Endothelial cell of umbilical vein (primary cell): Measurements from ENCODE around the gene SMKR1. TPM values are rescaled to one million over a fixed set of nuclear protein-coding genes. Genes with fewer than 3 reads are reported as not detected.

Experiments
- BruUV-seq: library from RNA; stranded (reverse); fragments of 400-500 nt; replicated peaks from 2 replicates; lab custom pipeline; 2021; lab: Mats Ljungman, UMichigan
- CTCF ChIA-PET: fragments of 300-600, 350-600 bp; sonication (Branson Sonifier 250); formaldehyde crosslinking; loops from one replicate; lab custom pipeline; 2021; ENCODE audit warnings: antibody characterized with exemption, inconsistent platforms; lab: Charles Lee
- POLR2A ChIA-PET: fragments of 300-600, 350-600 bp; sonication (Branson Sonifier 250); formaldehyde crosslinking; loops from one replicate; lab custom pipeline; 2021; ENCODE audit warnings: antibody characterized with exemption, inconsistent platforms; lab: Charles Lee
- DNase-seq: peaks from one replicate; pipeline ENCODE4 v3.0.0-alpha.2; 2011; ENCODE audit warnings: low read depth, low spot score
- FAIRE-seq: peaks from 2 replicates; lab custom pipeline; 2011; peaks lifted over from hg19 to GRCh38; lab: Jason Lieb, UNC
- H2AFZ ChIP-seq: 2 replicates; pipeline ENCODE4 v1.6.0; 2012; ENCODE audit warnings: low read depth, low read length, control low read depth, inconsistent platforms
- H3K27ac ChIP-seq: 2 replicates; pipeline ENCODE4 v1.5.1; 2011; ENCODE audit warnings: low read depth, mild to moderate bottlenecking, control low read depth, low read length, moderate library complexity; ENCODE audit not compliant: insufficient read depth
- H3K27me3 ChIP-seq, 2 experiments: 2 replicates each; pipeline versions ENCODE4 v1.6.0 to v1.6.1; 2011; ENCODE audit warnings: low read length in 2 of 2, mixed read lengths in 1 of 2; ENCODE audit not compliant: control insufficient read depth in 2 of 2, insufficient read depth in 2 of 2
- H3K36me3 ChIP-seq, 2 experiments: 2 replicates in 1 of 2; 3 replicates in 1 of 2; pipeline ENCODE4 v1.5.1; 2011; ENCODE audit warnings: low read length in 2 of 2, mild to moderate bottlenecking in 1 of 2, moderate library complexity in 1 of 2; ENCODE audit not compliant: control insufficient read depth in 2 of 2, insufficient read depth in 2 of 2; ENCODE audit errors: extremely low read depth in 1 of 2
- H3K4me1 ChIP-seq: 3 replicates; pipeline ENCODE4 v1.5.1; 2011; ENCODE audit warnings: mild to moderate bottlenecking, low read length; ENCODE audit not compliant: control insufficient read depth, insufficient read depth; ENCODE audit errors: extremely low read depth
- H3K4me2 ChIP-seq: 2 replicates; pipeline ENCODE4 v1.6.1; 2011; ENCODE audit warnings: low read length, control low read depth, mixed read lengths; ENCODE audit not compliant: insufficient read depth
- H3K4me3 ChIP-seq, 3 experiments: fragments of 200-600 bp in 1 of 3; sonication (generic), shearing (Covaris generic) in 1 of 3; replicated peaks in 1 of 3; 2 replicates each; pipeline ENCODE4 v1.5.1; 2011 to 2016; ENCODE audit warnings: control low read depth in 3 of 3, low read length in 3 of 3, mild to moderate bottlenecking in 2 of 3, inconsistent platforms in 1 of 3, low read depth in 1 of 3, moderate library complexity in 1 of 3; ENCODE audit not compliant: insufficient read depth in 1 of 3
- H3K79me2 ChIP-seq: 2 replicates; pipeline ENCODE4 v1.6.0; 2012; ENCODE audit warnings: low read length, inconsistent platforms; ENCODE audit not compliant: control insufficient read depth, insufficient read depth
- H3K9ac ChIP-seq: replicated peaks from 2 replicates; pipeline ENCODE3; 2011; ENCODE audit warnings: low read length, control low read depth; ENCODE audit not compliant: insufficient read depth; ENCODE audit errors: extremely low read depth
- H3K9me1 ChIP-seq: replicated peaks from 3 replicates; pipeline ENCODE4 v1.6.0; 2011; ENCODE audit warnings: mild to moderate bottlenecking, low read length; ENCODE audit not compliant: control insufficient read depth, insufficient read depth; ENCODE audit errors: extremely low read depth
- H3K9me3 ChIP-seq: replicated peaks from 2 replicates; pipeline ENCODE4 v1.5.1; 2012; ENCODE audit warnings: low read length, inconsistent platforms; ENCODE audit not compliant: control insufficient read depth, insufficient read depth
- H4K20me1 ChIP-seq: replicated peaks from 2 replicates; pipeline ENCODE3; 2011; ENCODE audit warnings: mild to moderate bottlenecking, low read length; ENCODE audit not compliant: control insufficient read depth, insufficient read depth; ENCODE audit errors: extremely low read depth
- CTCF ChIP-seq, 2 donors: IDR thresholded peaks; 1 replicate in 1 of 2; 2 replicates in 1 of 2; pipeline ENCODE4 v1.5.1; 2011; ENCODE audit warnings: low read length in 2 of 2, mild to moderate bottlenecking in 2 of 2, moderate library complexity in 2 of 2, control low read depth in 1 of 2, inconsistent platforms in 1 of 2, low read depth in 1 of 2; ENCODE audit not compliant: insufficient read depth in 1 of 2; ENCODE audit errors: extremely low read depth in 1 of 2
- EZH2 ChIP-seq: IDR thresholded peaks from 2 replicates; pipeline ENCODE4 v1.6.1; 2012; ENCODE audit warnings: borderline replicate concordance, low read depth, mild to moderate bottlenecking, moderate library complexity, low read length, inconsistent platforms; ENCODE audit not compliant: severe bottlenecking
- FOS ChIP-seq: IDR thresholded peaks from 2 replicates; pipeline ENCODE4 v1.6.1; 2011; ENCODE audit warnings: mild to moderate bottlenecking, low read length, moderate library complexity, borderline replicate concordance; ENCODE audit not compliant: insufficient read depth
- GATA2 ChIP-seq: IDR thresholded peaks from 2 replicates; pipeline ENCODE4 v1.7.0; 2011; ENCODE audit warnings: low read depth, mild to moderate bottlenecking, moderate library complexity, mixed read lengths, low read length; ENCODE audit not compliant: insufficient read length, insufficient read depth
- MYC ChIP-seq: IDR thresholded peaks from one replicate; pipeline ENCODE4 v1.6.1; 2011; ENCODE audit warnings: mild to moderate bottlenecking, low read depth, low read length
- POLR2A ChIP-seq: IDR thresholded peaks from 2 replicates; pipeline ENCODE4 v1.6.1; 2012; ENCODE audit warnings: low read depth, mild to moderate bottlenecking, control low read depth, low read length
- POLR2AphosphoS5 ChIP-seq: IDR thresholded peaks from 2 replicates; pipeline ENCODE4 v1.6.1; 2012; ENCODE audit warnings: low read depth, mild to moderate bottlenecking, control low read depth, low read length, moderate library complexity; ENCODE audit not compliant: insufficient read depth
- dilution Hi-C: fragments of 300-500 bp; cut with MboI; formaldehyde crosslinking; loops from one replicate; pipeline ENCODE4 v1.15.0; 2019; ENCODE audit warnings: low sequenced_read_pairs; ENCODE audit not compliant: extremely low pct_ligation_motif_present
- intact Hi-C: fragments of 100-400 bp; cut with micrococcal nuclease; formaldehyde crosslinking; loops from one replicate; pipeline ENCODE4 v1.10.0; 2022
- polyA plus RNA-seq, 4 experiments: library from polyadenylated mRNA; depleted of rRNA in 3 of 4; stranded (reverse) in 3 of 4; unstranded in 1 of 4; fragments of >200 nt; gene quantifications; 2 replicates each; pipeline versions ENCODE4 v1.2.1 to v1.2.3, GENCODE V29; 2011 to 2012; ENCODE audit warnings: missing spikeins in 1 of 4
- total RNA-seq: library from RNA; stranded (reverse); gene quantifications from 2 replicates; pipeline ENCODE4 v1.2.3, GENCODE V29; 2021
- TF ChIP-seq, protein P1 (sequence below): IDR thresholded peaks from 2 replicates; pipeline ENCODE4 v1.6.1; 2011; ENCODE audit not compliant: insufficient read depth, insufficient read length

The SMKR1 gene
- total and polyA plus RNA-seq, 2 donors (not counting 3 experiments of a cell fraction or from before 2014, with no cell fraction given) = 0.64 TPM; not detected in 1

GRCh38 chr7:129514683-129515082 is 12.4 kb downstream of the SMKR1 start:
- no peak for TF ChIP-seq MYC
- TF ChIP-seq POLR2A = no peak
- TF ChIP-seq POLR2AphosphoS5 = no peak
- TF ChIP-seq FOS = no peak
- TF ChIP-seq, protein P1, sequence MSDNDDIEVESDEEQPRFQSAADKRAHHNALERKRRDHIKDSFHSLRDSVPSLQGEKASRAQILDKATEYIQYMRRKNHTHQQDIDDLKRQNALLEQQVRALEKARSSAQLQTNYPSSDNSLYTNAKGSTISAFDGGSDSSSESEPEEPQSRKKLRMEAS = no peak
- no peak for TF ChIP-seq EZH2
- TF ChIP-seq GATA2 = no peak
- no peak for TF ChIP-seq CTCF (IDR thresholded peaks at IDR 0.05; ENCODE audit: extremely low read depth in 1 of 2, insufficient read depth in 1 of 2, low read depth in 1 of 2, low read length in 2 of 2)
- Histone ChIP-seq H3K27ac (no peak overlapping the region), H4K20me1 (no peaks in the 10 kb centered on the region), H2AFZ (no peak overlapping the region), H3K36me3 (no peaks in the 10 kb centered on the region), H3K9me3 (no peaks in the 10 kb centered on the region), H3K4me2 (no peak overlapping the region), H3K4me1 (no peaks in the 10 kb centered on the region), H3K4me3 (no peak overlapping the region), H3K79me2 (no peaks in the 10 kb centered on the region), H3K9ac (no peak overlapping the region), H3K27me3 (no peaks in the 10 kb centered on the region), H3K9me1 (no peaks in the 10 kb centered on the region)
- dilution Hi-C loops = no loop called here
- ChIA-PET CTCF (no interaction called here), POLR2A (no interaction called here)
- intact Hi-C loops = no loop called here
- DNase-seq = no peak
- BruUV-seq = no TSS peak
- no peak for FAIRE-seq
